Measurements from ENCODE around the gene CTDSPL. TPM values are rescaled to one million over a fixed set of nuclear protein-coding genes. Genes with fewer than 3 reads are reported as not detected.
"Not testable (repeated sequence)": the region's sequence is repeated elsewhere in the genome, so short reads cannot be mapped to it uniquely, and the experiment has no call there.

CTDSPL gene
- total RNA-seq, 6 donors from 2014 or later: 35.6 to 78.1 (median 55.5) TPM

DNA sequence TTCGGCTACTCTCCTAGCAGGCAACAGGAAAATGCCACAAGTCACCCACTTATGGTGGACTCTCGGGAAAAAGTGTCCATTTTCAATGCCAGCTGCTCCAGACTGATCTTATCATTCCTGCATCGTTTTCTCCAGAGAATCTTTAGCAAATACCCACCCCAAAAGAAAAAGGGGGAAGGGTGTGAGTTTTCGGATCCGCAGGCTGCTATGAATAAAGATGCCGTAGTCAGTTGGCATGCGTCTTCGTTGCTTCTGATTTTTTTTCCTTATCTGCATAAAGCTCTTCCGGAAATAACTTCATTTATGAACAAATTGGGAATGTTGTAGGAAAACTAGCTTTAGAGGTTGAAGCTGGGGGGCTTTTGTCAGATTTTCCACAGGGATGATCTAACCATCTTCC is 106.5 kb downstream of the CTDSPL start:
- peaks cover 0 to 19% (median 2%) of the 10 kb centered on the region in 4 donors for H3K36me3 ChIP-seq
- no peak for ATAC-seq (ENCODE audit: low FRiP score in 2 of 2)
- H3K27ac ChIP-seq: peak overlapping the region in 3 of 4 donors; percentile 29 to 69 (median 52)
- H3K27me3 ChIP-seq: no peaks in the 10 kb centered on the region
- DNase-seq: no peak
- 74 to 80% methylated on average over 9 of the region's 9 CpGs for WGBS, 2 donors
- H3K4me1 ChIP-seq: peaks cover 26 to 34% (median 31%) of the 10 kb centered on the region in 4 donors
- no peak overlapping the region for H3K4me3 ChIP-seq
- TF ChIP-seq POLR2AphosphoS5 (IDR thresholded peaks at IDR 0.05): no peak
- TF ChIP-seq POLR2A (IDR thresholded peaks at IDR 0.05): no peak
- TF ChIP-seq EP300 (IDR thresholded peaks at IDR 0.05): no peak
- TF ChIP-seq, protein P1, sequence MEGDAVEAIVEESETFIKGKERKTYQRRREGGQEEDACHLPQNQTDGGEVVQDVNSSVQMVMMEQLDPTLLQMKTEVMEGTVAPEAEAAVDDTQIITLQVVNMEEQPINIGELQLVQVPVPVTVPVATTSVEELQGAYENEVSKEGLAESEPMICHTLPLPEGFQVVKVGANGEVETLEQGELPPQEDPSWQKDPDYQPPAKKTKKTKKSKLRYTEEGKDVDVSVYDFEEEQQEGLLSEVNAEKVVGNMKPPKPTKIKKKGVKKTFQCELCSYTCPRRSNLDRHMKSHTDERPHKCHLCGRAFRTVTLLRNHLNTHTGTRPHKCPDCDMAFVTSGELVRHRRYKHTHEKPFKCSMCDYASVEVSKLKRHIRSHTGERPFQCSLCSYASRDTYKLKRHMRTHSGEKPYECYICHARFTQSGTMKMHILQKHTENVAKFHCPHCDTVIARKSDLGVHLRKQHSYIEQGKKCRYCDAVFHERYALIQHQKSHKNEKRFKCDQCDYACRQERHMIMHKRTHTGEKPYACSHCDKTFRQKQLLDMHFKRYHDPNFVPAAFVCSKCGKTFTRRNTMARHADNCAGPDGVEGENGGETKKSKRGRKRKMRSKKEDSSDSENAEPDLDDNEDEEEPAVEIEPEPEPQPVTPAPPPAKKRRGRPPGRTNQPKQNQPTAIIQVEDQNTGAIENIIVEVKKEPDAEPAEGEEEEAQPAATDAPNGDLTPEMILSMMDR (IDR thresholded peaks at IDR 0.05): no peak
- no peaks in the 10 kb centered on the region for H3K9me3 ChIP-seq

DNA sequence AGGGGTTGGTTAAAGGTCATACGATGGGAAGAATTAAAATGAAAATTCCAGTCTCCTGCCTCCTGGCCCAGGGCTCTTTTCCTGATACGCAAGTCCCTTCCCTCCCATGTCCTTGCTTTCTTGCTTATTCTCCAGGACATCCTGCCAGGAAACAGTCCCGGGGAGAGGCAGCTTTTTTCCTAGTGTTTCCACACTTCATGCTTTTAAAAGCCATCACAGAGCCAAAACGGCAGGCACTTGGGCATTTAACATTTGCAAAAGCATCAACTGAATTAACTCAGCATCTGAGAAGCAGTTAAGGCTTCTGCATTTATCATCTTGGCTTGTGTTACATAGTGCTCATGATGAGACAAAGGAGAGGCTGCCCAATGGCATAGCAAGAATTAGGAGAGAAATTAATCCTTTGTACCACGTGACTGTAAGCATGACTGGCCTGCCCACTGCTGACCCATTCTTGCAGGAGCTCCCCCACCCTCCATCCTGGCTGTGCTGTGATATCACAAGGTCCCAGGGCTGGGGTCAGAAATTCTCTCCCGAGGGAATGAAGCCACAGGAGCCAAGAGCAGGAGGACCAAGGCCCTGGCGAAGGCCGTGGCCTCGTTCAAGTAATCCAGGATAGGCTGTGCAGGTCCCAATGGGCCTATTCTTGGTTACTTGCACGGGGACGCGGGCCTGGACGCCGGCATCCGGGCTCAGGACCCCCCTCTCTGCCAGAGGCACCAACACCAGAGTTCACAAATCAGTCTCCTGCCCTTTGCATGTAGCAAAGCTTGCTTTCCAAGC is 107.3 kb downstream of the CTDSPL start:
- 40 to 78% methylated on average over 5 to 15 of the region's 15 CpGs for WGBS, 2 donors
- TF ChIP-seq POLR2AphosphoS5 (IDR thresholded peaks at IDR 0.05): no peak
- TF ChIP-seq, protein P1 (IDR thresholded peaks at IDR 0.05): no peak
- no peak for TF ChIP-seq EP300 (IDR thresholded peaks at IDR 0.05)
- no peak for TF ChIP-seq POLR2A (IDR thresholded peaks at IDR 0.05)
- Histone ChIP-seq H3K27me3 (no peaks in the 10 kb centered on the region), H3K9me3 (no peaks in the 10 kb centered on the region), H3K36me3 (peaks cover 0 to 19% (median 5%) of the 10 kb centered on the region in 4 donors), H3K4me3 (no peak overlapping the region), H3K4me1 (peaks cover 26 to 34% (median 31%) of the 10 kb centered on the region in 4 donors), H3K27ac (peak overlapping the region; percentile 29 to 69 (median 48))
- peak in 1 of 2 donors; percentile 73 for DNase-seq
- ATAC-seq (ENCODE audit: low FRiP score in 2 of 2): no peak

DNA sequence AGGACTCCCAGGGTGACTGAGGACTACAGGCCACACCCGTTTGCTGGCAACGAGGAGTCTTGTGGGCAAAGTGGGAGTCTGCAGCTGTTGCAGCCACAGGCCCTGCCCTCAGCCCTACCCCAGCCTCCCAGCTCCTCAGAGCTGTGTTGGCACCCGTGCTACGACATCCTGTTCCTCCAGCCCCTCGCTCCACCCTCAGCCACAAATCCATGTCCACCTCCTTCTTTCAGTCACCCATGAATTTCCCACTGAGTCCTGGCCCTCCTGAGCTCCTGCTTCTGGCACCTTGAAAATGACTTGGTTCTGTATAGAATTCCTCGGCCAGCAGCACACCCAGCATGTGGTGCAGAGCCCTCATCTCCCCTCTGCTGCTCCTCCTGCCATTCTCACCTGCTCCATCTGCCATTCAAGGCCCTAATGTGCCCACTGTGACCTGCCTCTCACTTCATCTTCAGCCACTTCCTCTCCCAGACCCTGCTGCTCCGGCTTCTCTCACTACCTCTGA is 108.0 kb downstream of the CTDSPL start:
- Histone ChIP-seq H3K36me3 (peaks cover 0 to 22% (median 5%) of the 10 kb centered on the region in 4 donors), H3K4me3 (no peak overlapping the region), H3K4me1 (peaks cover 26 to 31% (median 28%) of the 10 kb centered on the region in 4 donors), H3K27me3 (no peaks in the 10 kb centered on the region), H3K27ac (peak overlapping the region; percentile 20 to 45 (median 32)), H3K9me3 (no peaks in the 10 kb centered on the region)
- ATAC-seq (ENCODE audit: low FRiP score in 2 of 2): no peak
- no peak for DNase-seq
- WGBS, 2 donors: 51 to 56% methylated on average over 6 to 7 of the region's 7 CpGs
- TF ChIP-seq POLR2AphosphoS5 (IDR thresholded peaks at IDR 0.05) (no peak), POLR2A (IDR thresholded peaks at IDR 0.05) (no peak)

DNA sequence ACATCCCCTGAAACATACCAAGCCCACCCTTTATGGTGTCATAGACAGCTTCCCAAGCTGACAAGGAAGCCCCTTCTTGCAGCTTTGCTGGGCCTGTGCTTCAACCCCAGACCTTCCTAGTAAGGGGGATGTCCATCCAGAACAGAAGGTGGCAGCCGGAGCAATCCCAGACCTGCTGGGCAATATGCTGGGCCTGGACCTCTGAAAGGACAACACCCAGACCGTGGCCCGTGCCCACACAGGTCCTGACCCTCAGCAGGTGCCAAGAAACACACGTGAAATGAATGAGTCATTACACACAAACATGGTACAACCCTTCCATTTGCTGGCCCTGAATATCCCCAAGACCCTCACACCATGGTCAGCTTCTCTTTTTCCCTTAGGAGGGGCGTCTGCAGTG is 109.1 kb downstream of the CTDSPL start:
- Histone ChIP-seq H3K36me3 (peaks cover 0 to 26% (median 9%) of the 10 kb centered on the region in 4 donors), H3K4me1 (peaks cover 23 to 29% (median 26%) of the 10 kb centered on the region in 4 donors), H3K9me3 (no peaks in the 10 kb centered on the region), H3K27ac (peak overlapping the region in 1 of 4 donors; percentile 36), H3K4me3 (no peak overlapping the region), H3K27me3 (no peaks in the 10 kb centered on the region)
- 86 to 93% methylated on average over 4 to 5 of the region's 5 CpGs for WGBS, 2 donors
- no peak for ATAC-seq (ENCODE audit: low FRiP score in 2 of 2)
- TF ChIP-seq POLR2AphosphoS5 (IDR thresholded peaks at IDR 0.05) (no peak), EP300 (IDR thresholded peaks at IDR 0.05) (no peak), POLR2A (IDR thresholded peaks at IDR 0.05) (no peak)
- TF ChIP-seq, protein P1 (IDR thresholded peaks at IDR 0.05): no peak
- no peak for DNase-seq

DNA sequence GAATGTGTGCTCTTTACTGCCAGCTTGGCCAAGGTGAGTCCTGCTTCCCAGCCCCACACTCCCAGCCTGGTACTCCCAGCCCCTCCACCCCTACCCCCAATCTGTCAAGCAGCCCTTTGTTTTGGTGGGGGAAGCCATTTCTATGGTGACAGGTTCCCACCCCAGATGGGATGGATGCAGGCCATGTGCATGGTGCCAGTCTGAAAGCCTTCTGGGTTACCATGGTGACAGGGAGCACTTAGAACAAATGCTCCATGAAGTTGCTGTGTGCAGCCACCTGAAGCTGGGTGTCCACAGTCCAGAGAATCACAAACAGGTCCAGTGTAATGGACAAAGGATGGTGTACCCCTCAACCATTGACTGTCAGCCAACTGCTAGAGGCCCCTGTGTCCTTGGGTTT is 109.8 kb downstream of the CTDSPL start:
- Histone ChIP-seq H3K27ac (no peak overlapping the region), H3K4me1 (peaks cover 23 to 29% (median 26%) of the 10 kb centered on the region in 4 donors), H3K36me3 (peaks cover under 1 to 33% (median 13%) of the 10 kb centered on the region in 4 donors), H3K4me3 (no peak overlapping the region), H3K27me3 (no peaks in the 10 kb centered on the region), H3K9me3 (no peaks in the 10 kb centered on the region)
- no peak for ATAC-seq (ENCODE audit: low FRiP score in 2 of 2)
- DNase-seq: no peak
- TF ChIP-seq POLR2AphosphoS5 (IDR thresholded peaks at IDR 0.05) (no peak), POLR2A (IDR thresholded peaks at IDR 0.05) (no peak), EP300 (IDR thresholded peaks at IDR 0.05) (no peak)
- TF ChIP-seq, protein P1 (IDR thresholded peaks at IDR 0.05): no peak

DNA sequence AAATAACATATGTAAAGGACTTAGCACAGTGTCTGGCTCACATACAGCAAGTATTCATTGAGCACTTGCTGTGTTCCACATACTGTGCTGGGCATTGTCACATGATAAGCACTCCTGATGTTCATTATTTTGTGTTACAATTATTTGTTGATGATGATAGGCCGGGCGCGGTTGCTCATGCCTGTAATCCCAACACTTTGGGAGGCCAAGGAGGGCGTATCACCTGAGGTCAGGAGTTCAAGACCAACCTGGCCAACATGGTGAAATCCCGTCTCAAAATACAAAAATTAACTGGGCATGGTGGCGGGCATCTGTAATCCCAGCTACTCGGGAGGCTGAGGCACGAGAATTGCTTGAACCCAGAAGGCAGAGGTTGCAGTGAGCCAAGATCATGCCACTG is 110.4 kb downstream of the CTDSPL start:
- Histone ChIP-seq H3K36me3 (peaks cover 5 to 39% (median 16%) of the 10 kb centered on the region in 4 donors), H3K4me1 (peaks cover 21 to 27% (median 23%) of the 10 kb centered on the region in 4 donors)
- not testable (repeated sequence) for DNase-seq; H3K27ac ChIP-seq; H3K4me3 ChIP-seq; ATAC-seq (ENCODE audit: low FRiP score in 2 of 2); H3K27me3 ChIP-seq; H3K9me3 ChIP-seq
- WGBS, 2 donors: 89 to 93% methylated on average over 8 of the region's 8 CpGs
